Panc1 (cell line): Measurements from ENCODE around the gene GDPD1. TPM values are rescaled to one million over a fixed set of nuclear protein-coding genes. Genes with fewer than 3 reads are reported as not detected.

Source experiments
- total RNA-seq: library from RNA; stranded (reverse); gene quantifications from one replicate; pipeline ENCODE4 v1.2.1, GENCODE V29; 2021; ENCODE audit not compliant: unreplicated experiment

Gene GDPD1
- total RNA-seq, 1 experiment from 2014 or later: 0.26 TPM

Other genes with a start within 250 kb of the GDPD1 start
- 43.3 TPM for gene TRIM37, start 113.6 kb upstream of the GDPD1 start, total RNA-seq
- 30.3 TPM for gene SKA2, start 65.3 kb upstream of the GDPD1 start, total RNA-seq
- 39.8 TPM for gene PRR11, start 64.8 kb upstream of the GDPD1 start, total RNA-seq
- gene SMG8, start 10.5 kb upstream of the GDPD1 start, total RNA-seq: 11.9 TPM
- gene YPEL2, start 111.1 kb downstream of the GDPD1 start, total RNA-seq: 1.1 TPM